T-helper 9 cell (primary cell): Measurements from ENCODE around the gene TMPRSS2.

Experiments used
- DNase-seq: peaks from one replicate; pipeline ENCODE4 v3.0.0-alpha.2; 2020

TMPRSS2 gene

GRCh38 chr21:41509145-41509496, 1.2 kb upstream of the TMPRSS2 start:
- no peak for DNase-seq

- no peak for DNase-seq
Measured at GRCh38 chr21:41508415-41509144, 622 bp upstream of the TMPRSS2 start.

GRCh38 chr21:41506611-41507520, 1.1 kb downstream of the TMPRSS2 start:
- DNase-seq: no peak

- no peak for DNase-seq
Measured at GRCh38 chr21:41506005-41506594, 1.9 kb downstream of the TMPRSS2 start.

- no peak for DNase-seq
Measured at GRCh38 chr21:41504030-41504429, 3.9 kb downstream of the TMPRSS2 start.

- DNase-seq: no peak
Measured at GRCh38 chr21:41503331-41503730, 4.6 kb downstream of the TMPRSS2 start.

- DNase-seq: no peak
Measured at GRCh38 chr21:41501919-41502318, 6.0 kb downstream of the TMPRSS2 start.

- no peak for DNase-seq
Measured at GRCh38 chr21:41500931-41501381, 7.0 kb downstream of the TMPRSS2 start.

GRCh38 chr21:41500363-41500762, 7.6 kb downstream of the TMPRSS2 start:
- DNase-seq: no peak

- DNase-seq: no peak
Measured at GRCh38 chr21:41499920-41500319, 8.0 kb downstream of the TMPRSS2 start.

- no peak for DNase-seq
Measured at GRCh38 chr21:41497788-41498187, 10.2 kb downstream of the TMPRSS2 start.

GRCh38 chr21:41497008-41497407, 10.9 kb downstream of the TMPRSS2 start:
- DNase-seq: no peak

- no peak for DNase-seq
Measured at GRCh38 chr21:41494242-41494641, 13.7 kb downstream of the TMPRSS2 start.

GRCh38 chr21:41491412-41491811, 16.5 kb downstream of the TMPRSS2 start:
- no peak for DNase-seq

GRCh38 chr21:41490330-41490729, 17.6 kb downstream of the TMPRSS2 start:
- DNase-seq: no peak

GRCh38 chr21:41489329-41489728, 18.6 kb downstream of the TMPRSS2 start:
- DNase-seq: no peak

- no peak for DNase-seq
Measured at GRCh38 chr21:41488080-41488479, 19.9 kb downstream of the TMPRSS2 start.

GRCh38 chr21:41487082-41487481, 20.9 kb downstream of the TMPRSS2 start:
- no peak for DNase-seq

GRCh38 chr21:41483973-41484372, 24.0 kb downstream of the TMPRSS2 start:
- no peak for DNase-seq

- no peak for DNase-seq
Measured at GRCh38 chr21:41483415-41483814, 24.5 kb downstream of the TMPRSS2 start.

- DNase-seq: no peak
Measured at GRCh38 chr21:41482980-41483379, 25.0 kb downstream of the TMPRSS2 start.

- no peak for DNase-seq
Measured at GRCh38 chr21:41482301-41482700, 25.7 kb downstream of the TMPRSS2 start.

GRCh38 chr21:41481191-41481590, 26.8 kb downstream of the TMPRSS2 start:
- DNase-seq: no peak
